Astrocyte (in vitro differentiated cells and primary cell): ENCODE data around the gene TRPC4. TPM values are rescaled to one million over a fixed set of nuclear protein-coding genes. Genes with fewer than 3 reads are reported as not detected.
A peak's percentile ranks its signal among the peaks of the same experiment; 100 is the strongest.

Experiments
- DNase-seq: peaks from one replicate; pipeline ENCODE4 v3.0.0-alpha.2; 2010; ENCODE audit warnings: low read depth
- FAIRE-seq: peaks from 2 replicates; lab custom pipeline; 2011; peaks lifted over from hg19 to GRCh38; lab: Jason Lieb, UNC
- H2AFZ ChIP-seq: 2 replicates; pipeline ENCODE4 v1.6.0; 2012; ENCODE audit warnings: low read depth, low read length, inconsistent platforms
- H3K27ac ChIP-seq: 2 replicates; pipeline ENCODE4 v1.5.1; 2011; ENCODE audit warnings: low read depth, low read length, inconsistent platforms
- H3K27me3 ChIP-seq: 2 replicates; pipeline ENCODE4 v1.6.0; 2011; ENCODE audit warnings: low read length, inconsistent platforms; ENCODE audit not compliant: insufficient read depth
- H3K36me3 ChIP-seq: 2 replicates; pipeline ENCODE4 v1.5.1; 2011; ENCODE audit warnings: low read length, inconsistent platforms; ENCODE audit not compliant: insufficient read depth
- H3K4me1 ChIP-seq: 2 replicates; pipeline ENCODE4 v1.5.1; 2011; ENCODE audit warnings: low read length, inconsistent platforms; ENCODE audit not compliant: insufficient read depth
- H3K4me2 ChIP-seq: 2 replicates; pipeline ENCODE4 v1.6.0; 2012; ENCODE audit warnings: low read length, inconsistent platforms
- H3K4me3 ChIP-seq: 2 replicates; pipeline ENCODE4 v1.5.1; 2011; ENCODE audit warnings: low read depth, mild to moderate bottlenecking, low read length, inconsistent platforms; ENCODE audit not compliant: insufficient read depth
- H3K79me2 ChIP-seq: 2 replicates; pipeline ENCODE4 v1.6.0; 2012; ENCODE audit warnings: mild to moderate bottlenecking, low read length, inconsistent platforms; ENCODE audit not compliant: insufficient read depth
- H3K9ac ChIP-seq: 2 replicates; pipeline ENCODE4 v1.6.0; 2012; ENCODE audit warnings: mild to moderate bottlenecking, low read length, inconsistent platforms
- H3K9me3 ChIP-seq: 2 replicates; pipeline ENCODE4 v1.5.1; 2012; ENCODE audit warnings: low read depth, mild to moderate bottlenecking, low read length, inconsistent platforms; ENCODE audit not compliant: insufficient read depth
- H4K20me1 ChIP-seq: 2 replicates; pipeline ENCODE4 v1.6.0; 2012; ENCODE audit warnings: low read length, inconsistent platforms; ENCODE audit not compliant: insufficient read depth
- H3K27ac Mint-ChIP-seq: one replicate; pipeline ENCODE4 v1.8.0; 2021; ENCODE audit warnings: mild to moderate bottlenecking, mixed read lengths; ENCODE audit not compliant: unreplicated experiment
- H3K27me3 Mint-ChIP-seq: one replicate; pipeline ENCODE4 v1.8.0; 2021; ENCODE audit warnings: low read depth, mixed read lengths; ENCODE audit not compliant: unreplicated experiment
- H3K36me3 Mint-ChIP-seq: one replicate; pipeline ENCODE4 v1.8.0; 2021; ENCODE audit warnings: low read depth, mixed read lengths; ENCODE audit not compliant: unreplicated experiment
- H3K4me1 Mint-ChIP-seq: one replicate; pipeline ENCODE4 v1.8.0; 2021; ENCODE audit warnings: low read depth, mixed read lengths; ENCODE audit not compliant: unreplicated experiment
- H3K4me3 Mint-ChIP-seq: one replicate; pipeline ENCODE4 v1.8.0; 2021; ENCODE audit warnings: mild to moderate bottlenecking, moderate library complexity, mixed read lengths; ENCODE audit not compliant: unreplicated experiment
- H3K9me3 Mint-ChIP-seq: one replicate; pipeline ENCODE4 v1.8.0; 2021; ENCODE audit warnings: mild to moderate bottlenecking, mixed read lengths; ENCODE audit not compliant: unreplicated experiment
- CTCF ChIP-seq: IDR thresholded peaks from 2 replicates; pipeline ENCODE4 v1.5.1; 2011; ENCODE audit warnings: low read depth, mild to moderate bottlenecking, inconsistent platforms, low read length, moderate library complexity; ENCODE audit not compliant: insufficient read depth
- EZH2 ChIP-seq: IDR thresholded peaks from 2 replicates; pipeline ENCODE4 v1.6.1; 2012; ENCODE audit warnings: mild to moderate bottlenecking, low read length, inconsistent platforms; ENCODE audit not compliant: insufficient read depth
- total RNA-seq: library from RNA; stranded (reverse); gene quantifications from 2 replicates; pipeline ENCODE4 v1.2.1, GENCODE V29; 2021

TRPC4 gene
- total RNA-seq, 1 donor from 2014 or later, result 14.4 TPM

- no peak for FAIRE-seq
- Mint-ChIP-seq H3K4me1 (peaks cover 11% of the 10 kb centered on the region), H3K9me3 (peaks cover 5% of the 10 kb centered on the region)
Observed at GRCh38 chr13:37816276-37816675, 53.3 kb downstream of the TRPC4 start.

GRCh38 chr13:37811441-37811840 is 58.1 kb downstream of the TRPC4 start:
- FAIRE-seq (peak; percentile 62), DNase-seq (peak; percentile 66)
- Histone ChIP-seq H4K20me1 (no peaks in the 10 kb centered on the region), H3K4me3 (no peak overlapping the region), H2AFZ (no peak overlapping the region), H3K4me2 (peak overlapping the region; percentile 5), H3K27ac (no peak overlapping the region), H3K9ac (no peak overlapping the region), H3K36me3 (no peaks in the 10 kb centered on the region), H3K27me3 (no peaks in the 10 kb centered on the region), H3K79me2 (peaks cover 15% of the 10 kb centered on the region), H3K9me3 (no peaks in the 10 kb centered on the region), H3K4me1 (no peaks in the 10 kb centered on the region)
- H3K27me3 Mint-ChIP-seq, result no peaks in the 10 kb centered on the region
- H3K4me1 Mint-ChIP-seq, result peaks cover 15% of the 10 kb centered on the region
- H3K27ac Mint-ChIP-seq, result peak overlapping the region; percentile 91
- peaks cover 5% of the 10 kb centered on the region for H3K9me3 Mint-ChIP-seq
- no peak overlapping the region for H3K4me3 Mint-ChIP-seq
- H3K36me3 Mint-ChIP-seq, result peaks cover 5% of the 10 kb centered on the region
- no peak for TF ChIP-seq CTCF
- no peak for TF ChIP-seq EZH2

More at GRCh38 chr13:37816276-37816675, 53.3 kb downstream of the TRPC4 start:
- Histone ChIP-seq H3K27me3 (no peaks in the 10 kb centered on the region), H3K4me3 (no peak overlapping the region), H3K9me3 (no peaks in the 10 kb centered on the region), H3K79me2 (peaks cover 48% of the 10 kb centered on the region), H3K4me1 (no peaks in the 10 kb centered on the region), H3K9ac (no peak overlapping the region), H3K4me2 (no peak overlapping the region), H2AFZ (no peak overlapping the region), H3K36me3 (no peaks in the 10 kb centered on the region), H4K20me1 (no peaks in the 10 kb centered on the region), H3K27ac (no peak overlapping the region)
- TF ChIP-seq CTCF (no peak), EZH2 (no peak)
- Mint-ChIP-seq H3K27me3 (no peaks in the 10 kb centered on the region), H3K4me3 (no peak overlapping the region), H3K27ac (no peak overlapping the region), H3K36me3 (peaks cover 3% of the 10 kb centered on the region)
- DNase-seq, result no peak

- H3K27me3 Mint-ChIP-seq, result no peaks in the 10 kb centered on the region
- H3K4me3 Mint-ChIP-seq, result no peak overlapping the region
- no peaks in the 10 kb centered on the region for H3K4me1 ChIP-seq
- H3K9ac ChIP-seq, result no peak overlapping the region
- H3K9me3 ChIP-seq, result no peaks in the 10 kb centered on the region
- H3K36me3 Mint-ChIP-seq, result peaks cover 2% of the 10 kb centered on the region
- H3K4me2 ChIP-seq, result no peak overlapping the region
- H3K9me3 Mint-ChIP-seq, result peaks cover 2% of the 10 kb centered on the region
- H3K36me3 ChIP-seq, result no peaks in the 10 kb centered on the region
- no peak overlapping the region for H3K27ac Mint-ChIP-seq
- H3K4me3 ChIP-seq, result no peak overlapping the region
- DNase-seq (no peak), FAIRE-seq (no peak)
- no peaks in the 10 kb centered on the region for H4K20me1 ChIP-seq
- TF ChIP-seq EZH2 (no peak), CTCF (no peak)
- no peak overlapping the region for H2AFZ ChIP-seq
- H3K27me3 ChIP-seq, result no peaks in the 10 kb centered on the region
- H3K27ac ChIP-seq, result no peak overlapping the region
- peaks cover 11% of the 10 kb centered on the region for H3K4me1 Mint-ChIP-seq
- H3K79me2 ChIP-seq, result no peaks in the 10 kb centered on the region
Observed at GRCh38 chr13:37806666-37807065, 62.9 kb downstream of the TRPC4 start.
